Neural cell (in vitro differentiated cells): Measurements from ENCODE around the gene AGAP3. TPM values are rescaled to one million over a fixed set of nuclear protein-coding genes. Genes with fewer than 3 reads are reported as not detected.
A peak's percentile ranks its signal among the peaks of the same experiment; 100 is the strongest.

Source experiments
- H2AFZ ChIP-seq: fragments of 200-600, 300-800 bp; sonication (generic), shearing (Covaris generic); 2 replicates; pipeline ENCODE4 v1.6.0; 2014; ENCODE audit warnings: low read depth, mild to moderate bottlenecking, antibody characterized with exemption, low read length, moderate library complexity
- H3F3A ChIP-seq: fragments of 200-600 bp; shearing (Covaris generic); 2 replicates; pipeline ENCODE4 v1.6.1; 2016; ENCODE audit warnings: mild to moderate bottlenecking, moderate library complexity, mixed read lengths, antibody characterized with exemption, low read length; ENCODE audit not compliant: insufficient read depth, poor library complexity, severe bottlenecking
- H3K27ac ChIP-seq: fragments of 200-600, 300-800 bp; sonication (generic), shearing (Covaris generic); 2 replicates; pipeline ENCODE4 v1.5.1; 2014; ENCODE audit warnings: mild to moderate bottlenecking, low read length, moderate library complexity
- H3K27me3 ChIP-seq: fragments of 300-800, 200-600 bp; sonication (generic), shearing (Covaris generic); 2 replicates; pipeline ENCODE4 v1.6.0; 2014; ENCODE audit warnings: mild to moderate bottlenecking, low read depth, low read length, moderate library complexity; ENCODE audit not compliant: insufficient read depth
- H3K36me3 ChIP-seq: fragments of 300-800, 200-600 bp; sonication (generic), shearing (Covaris generic); 2 replicates; pipeline ENCODE4 v1.5.1; 2014; ENCODE audit warnings: mild to moderate bottlenecking, antibody characterized with exemption, low read length, moderate library complexity; ENCODE audit not compliant: insufficient read depth
- H3K4me2 ChIP-seq: fragments of 300-800, 200-600 bp; sonication (generic), shearing (Covaris generic); 2 replicates; pipeline ENCODE4 v1.6.0; 2014; ENCODE audit warnings: mild to moderate bottlenecking, low read length
- H3K4me3 ChIP-seq: fragments of 300-800, 200-600 bp; sonication (generic), shearing (Covaris generic); 2 replicates; pipeline ENCODE4 v1.5.1; 2014; ENCODE audit warnings: mild to moderate bottlenecking, low read length, moderate library complexity
- H3K79me2 ChIP-seq: fragments of 200-600 bp; shearing (Covaris generic); replicated peaks from 2 replicates; pipeline ENCODE4 v1.6.0; 2014; ENCODE audit warnings: mild to moderate bottlenecking, low read length, moderate library complexity; ENCODE audit not compliant: insufficient read depth
- H3K9ac ChIP-seq: fragments of 300-800, 200-600 bp; sonication (generic), shearing (Covaris generic); 2 replicates; pipeline ENCODE4 v1.6.1; 2016; ENCODE audit warnings: mild to moderate bottlenecking, low read length, mixed read lengths
- H3K9me2 ChIP-seq: fragments of 200-600 bp; shearing (Covaris generic); 2 replicates; pipeline ENCODE4 v1.6.1; 2016; ENCODE audit warnings: mild to moderate bottlenecking, low read length, mixed read lengths; ENCODE audit not compliant: insufficient read depth
- H3K9me3 ChIP-seq: fragments of 200-600, 300-800 bp; sonication (generic), shearing (Covaris generic); 2 replicates; pipeline ENCODE4 v1.6.1; 2016; ENCODE audit warnings: mild to moderate bottlenecking, mixed run types, low read length, moderate library complexity, mixed read lengths
- H4K20me1 ChIP-seq: fragments of 200-600 bp; shearing (Covaris generic); 2 replicates; pipeline ENCODE4 v1.6.1; 2016; ENCODE audit warnings: mild to moderate bottlenecking, mixed run types; ENCODE audit not compliant: insufficient read depth
- EP300 ChIP-seq: fragments of 450-650 bp; conservative IDR thresholded peaks from 2 replicates; pipeline ENCODE4 v1.6.1; 2014; ENCODE audit warnings: antibody characterized with exemption, mild to moderate bottlenecking, moderate library complexity; ENCODE audit not compliant: poor library complexity, severe bottlenecking
- EZH2 ChIP-seq: fragments of 200-600, 300-800 bp; shearing (Covaris generic), sonication (generic); IDR thresholded peaks from 2 replicates; pipeline ENCODE4 v1.6.1; 2014; ENCODE audit warnings: antibody characterized with exemption, low read length, borderline replicate concordance, mild to moderate bottlenecking; ENCODE audit not compliant: insufficient read depth, poor library complexity, severe bottlenecking
- MXI1 ChIP-seq: fragments of 450-650 bp; conservative IDR thresholded peaks from 2 replicates; pipeline ENCODE4 v1.6.1; 2014; ENCODE audit warnings: antibody characterized with exemption, mild to moderate bottlenecking; ENCODE audit not compliant: poor library complexity, severe bottlenecking
- RAD21 ChIP-seq: fragments of 450-650 bp; conservative IDR thresholded peaks from 2 replicates; pipeline ENCODE4 v1.6.1; 2014; ENCODE audit warnings: antibody characterized with exemption, mild to moderate bottlenecking, moderate library complexity
- SMC3 ChIP-seq: fragments of 450-650 bp; conservative IDR thresholded peaks from 2 replicates; pipeline ENCODE4 v1.6.1; 2014; ENCODE audit warnings: antibody characterized with exemption, mild to moderate bottlenecking, moderate library complexity; ENCODE audit not compliant: poor library complexity
- TAF1 ChIP-seq: IDR thresholded peaks from 2 replicates; pipeline ENCODE4 v1.6.1; 2012; ENCODE audit warnings: low read depth
- polyA plus RNA-seq: library from polyadenylated mRNA; depleted of rRNA; stranded (reverse); fragments of >200 nt; gene quantifications from 2 replicates; pipeline ENCODE4 v1.2.3, GENCODE V29; 2014
- TF ChIP-seq, protein P1 (sequence below): IDR thresholded peaks from 2 replicates; pipeline ENCODE4 v1.6.1; 2012; ENCODE audit warnings: borderline replicate concordance
- TF ChIP-seq, protein P2 (sequence below): fragments of 450-650 bp; IDR thresholded peaks from 2 replicates; pipeline ENCODE4 v1.5.1; 2014; ENCODE audit warnings: antibody characterized with exemption, mild to moderate bottlenecking, moderate library complexity; ENCODE audit not compliant: poor library complexity, severe bottlenecking

The AGAP3 gene
- polyA plus RNA-seq, 1 donor from 2014 or later, result 117 TPM

DNA sequence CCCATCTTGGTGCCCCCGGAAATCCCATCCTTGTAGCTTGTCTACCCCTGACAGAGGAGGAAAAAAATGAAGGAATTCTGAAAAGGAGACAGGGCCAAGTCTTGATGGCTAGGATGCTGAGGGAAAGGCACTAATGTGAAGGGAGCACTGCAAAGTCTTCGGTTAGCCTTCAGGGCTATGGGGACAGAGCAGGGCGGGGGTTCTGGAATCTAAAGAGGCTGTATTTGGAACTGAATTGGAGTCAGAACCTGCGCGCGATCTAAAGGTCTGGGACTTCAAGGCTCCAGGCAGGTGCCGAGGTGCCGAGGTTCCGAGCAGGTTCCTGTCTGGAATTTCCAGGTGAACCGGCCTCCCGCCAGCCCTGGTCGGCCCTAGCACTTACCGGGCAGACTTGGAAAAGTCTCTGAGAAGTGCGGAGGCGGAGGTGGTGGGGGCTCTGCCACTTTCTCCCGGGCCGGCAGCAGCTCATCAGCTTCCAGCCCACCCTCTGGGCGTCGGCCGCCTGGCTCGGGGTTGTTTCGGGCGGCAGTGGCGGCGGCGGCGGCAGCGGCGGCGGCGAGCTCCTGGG is 80.4 kb downstream of the AGAP3 start:
- Histone ChIP-seq H3K79me2 (no peaks in the 10 kb centered on the region), H3K9ac (peak overlapping the region; percentile 45), H2AFZ (no peak overlapping the region), H3F3A (no peaks in the 10 kb centered on the region), H3K9me3 (no peaks in the 10 kb centered on the region), H3K4me3 (peak overlapping the region; percentile 70), H3K4me2 (peak overlapping the region; percentile 25), H3K9me2 (no peaks in the 10 kb centered on the region), H4K20me1 (no peaks in the 10 kb centered on the region), H3K27me3 (peaks cover 77% of the 10 kb centered on the region), H3K36me3 (no peaks in the 10 kb centered on the region), H3K27ac (no peak overlapping the region)
- TF ChIP-seq, protein P1, sequence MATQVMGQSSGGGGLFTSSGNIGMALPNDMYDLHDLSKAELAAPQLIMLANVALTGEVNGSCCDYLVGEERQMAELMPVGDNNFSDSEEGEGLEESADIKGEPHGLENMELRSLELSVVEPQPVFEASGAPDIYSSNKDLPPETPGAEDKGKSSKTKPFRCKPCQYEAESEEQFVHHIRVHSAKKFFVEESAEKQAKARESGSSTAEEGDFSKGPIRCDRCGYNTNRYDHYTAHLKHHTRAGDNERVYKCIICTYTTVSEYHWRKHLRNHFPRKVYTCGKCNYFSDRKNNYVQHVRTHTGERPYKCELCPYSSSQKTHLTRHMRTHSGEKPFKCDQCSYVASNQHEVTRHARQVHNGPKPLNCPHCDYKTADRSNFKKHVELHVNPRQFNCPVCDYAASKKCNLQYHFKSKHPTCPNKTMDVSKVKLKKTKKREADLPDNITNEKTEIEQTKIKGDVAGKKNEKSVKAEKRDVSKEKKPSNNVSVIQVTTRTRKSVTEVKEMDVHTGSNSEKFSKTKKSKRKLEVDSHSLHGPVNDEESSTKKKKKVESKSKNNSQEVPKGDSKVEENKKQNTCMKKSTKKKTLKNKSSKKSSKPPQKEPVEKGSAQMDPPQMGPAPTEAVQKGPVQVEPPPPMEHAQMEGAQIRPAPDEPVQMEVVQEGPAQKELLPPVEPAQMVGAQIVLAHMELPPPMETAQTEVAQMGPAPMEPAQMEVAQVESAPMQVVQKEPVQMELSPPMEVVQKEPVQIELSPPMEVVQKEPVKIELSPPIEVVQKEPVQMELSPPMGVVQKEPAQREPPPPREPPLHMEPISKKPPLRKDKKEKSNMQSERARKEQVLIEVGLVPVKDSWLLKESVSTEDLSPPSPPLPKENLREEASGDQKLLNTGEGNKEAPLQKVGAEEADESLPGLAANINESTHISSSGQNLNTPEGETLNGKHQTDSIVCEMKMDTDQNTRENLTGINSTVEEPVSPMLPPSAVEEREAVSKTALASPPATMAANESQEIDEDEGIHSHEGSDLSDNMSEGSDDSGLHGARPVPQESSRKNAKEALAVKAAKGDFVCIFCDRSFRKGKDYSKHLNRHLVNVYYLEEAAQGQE, result no peak
- TF ChIP-seq EP300, result no peak
- TF ChIP-seq, protein P2, sequence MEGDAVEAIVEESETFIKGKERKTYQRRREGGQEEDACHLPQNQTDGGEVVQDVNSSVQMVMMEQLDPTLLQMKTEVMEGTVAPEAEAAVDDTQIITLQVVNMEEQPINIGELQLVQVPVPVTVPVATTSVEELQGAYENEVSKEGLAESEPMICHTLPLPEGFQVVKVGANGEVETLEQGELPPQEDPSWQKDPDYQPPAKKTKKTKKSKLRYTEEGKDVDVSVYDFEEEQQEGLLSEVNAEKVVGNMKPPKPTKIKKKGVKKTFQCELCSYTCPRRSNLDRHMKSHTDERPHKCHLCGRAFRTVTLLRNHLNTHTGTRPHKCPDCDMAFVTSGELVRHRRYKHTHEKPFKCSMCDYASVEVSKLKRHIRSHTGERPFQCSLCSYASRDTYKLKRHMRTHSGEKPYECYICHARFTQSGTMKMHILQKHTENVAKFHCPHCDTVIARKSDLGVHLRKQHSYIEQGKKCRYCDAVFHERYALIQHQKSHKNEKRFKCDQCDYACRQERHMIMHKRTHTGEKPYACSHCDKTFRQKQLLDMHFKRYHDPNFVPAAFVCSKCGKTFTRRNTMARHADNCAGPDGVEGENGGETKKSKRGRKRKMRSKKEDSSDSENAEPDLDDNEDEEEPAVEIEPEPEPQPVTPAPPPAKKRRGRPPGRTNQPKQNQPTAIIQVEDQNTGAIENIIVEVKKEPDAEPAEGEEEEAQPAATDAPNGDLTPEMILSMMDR, result no peak
- TF ChIP-seq RAD21, result no peak
- no peak for TF ChIP-seq TAF1
- no peak for TF ChIP-seq EZH2
- no peak for TF ChIP-seq SMC3

DNA sequence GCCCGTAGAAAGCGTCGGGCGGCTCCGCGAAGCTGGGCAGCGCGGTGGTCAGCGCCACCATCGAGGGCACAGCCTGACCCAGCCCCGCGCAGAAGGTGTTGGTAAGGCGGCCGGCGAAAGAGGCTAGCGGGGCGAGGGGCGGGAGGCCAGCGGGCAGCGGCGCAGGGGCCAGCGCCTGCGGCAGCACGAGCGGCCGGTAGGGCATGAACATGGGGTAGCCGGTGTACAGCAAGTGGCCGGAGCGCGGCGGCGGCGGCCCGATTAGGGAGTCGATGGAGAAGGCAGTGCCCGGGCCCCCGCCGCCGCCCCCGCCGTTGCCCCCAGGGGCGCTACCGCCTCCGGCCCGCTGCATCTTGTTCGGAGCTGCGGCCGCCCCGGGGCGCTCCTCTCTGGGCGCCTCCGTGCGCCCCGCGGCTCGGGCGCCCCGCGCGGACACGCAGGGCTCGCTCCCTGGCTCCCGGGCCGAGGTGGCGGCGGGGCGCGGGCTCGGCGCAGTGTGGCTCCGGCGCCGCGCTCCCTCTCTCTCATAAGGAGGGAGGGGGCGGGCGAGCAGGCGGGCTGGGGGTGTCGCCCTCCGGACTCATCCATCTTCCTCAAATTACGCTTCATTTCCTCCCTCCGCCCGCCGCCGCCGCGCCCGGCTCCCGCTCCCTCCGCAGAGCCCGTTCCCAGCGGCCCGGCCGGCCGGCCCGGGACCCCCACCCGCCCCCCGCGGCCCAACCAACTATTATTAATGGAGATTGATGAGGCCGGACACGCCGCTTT is 81.1 kb downstream of the AGAP3 start, which contains the start of gene GBX1:
Gene GBX1 (minus strand): TSS at position 498 of the 765 bp plus-strand sequence. CDS start 146 bp downstream, at position 352.
- H4K20me1 ChIP-seq, result no peaks in the 10 kb centered on the region
- H3K9ac ChIP-seq, result peak within 1 kb of the TSS; percentile 45
- no peaks in the 10 kb centered on the region for H3K9me3 ChIP-seq
- no peaks in the 10 kb centered on the region for H3K9me2 ChIP-seq
- no peak within 1 kb of the TSS for H2AFZ ChIP-seq
- peak within 1 kb of the TSS; percentile 25 for H3K4me2 ChIP-seq
- peaks cover 77% of the 10 kb centered on the region for H3K27me3 ChIP-seq
- H3K27ac ChIP-seq, result no peak within 1 kb of the TSS
- H3K79me2 ChIP-seq, result no peaks in the 10 kb centered on the region
- TF ChIP-seq MXI1, result no peak
- TF ChIP-seq RAD21, result no peak
- TF ChIP-seq EZH2, result peak; percentile 64
- TF ChIP-seq, protein P2, result peak; percentile 50
- H3K4me3 ChIP-seq, result peak within 1 kb of the TSS; percentile 70
- H3K36me3 ChIP-seq, result no peaks in the 10 kb centered on the region
- H3F3A ChIP-seq, result no peaks in the 10 kb centered on the region
